Measurements from ENCODE around the gene TBC1D1.

DNA sequence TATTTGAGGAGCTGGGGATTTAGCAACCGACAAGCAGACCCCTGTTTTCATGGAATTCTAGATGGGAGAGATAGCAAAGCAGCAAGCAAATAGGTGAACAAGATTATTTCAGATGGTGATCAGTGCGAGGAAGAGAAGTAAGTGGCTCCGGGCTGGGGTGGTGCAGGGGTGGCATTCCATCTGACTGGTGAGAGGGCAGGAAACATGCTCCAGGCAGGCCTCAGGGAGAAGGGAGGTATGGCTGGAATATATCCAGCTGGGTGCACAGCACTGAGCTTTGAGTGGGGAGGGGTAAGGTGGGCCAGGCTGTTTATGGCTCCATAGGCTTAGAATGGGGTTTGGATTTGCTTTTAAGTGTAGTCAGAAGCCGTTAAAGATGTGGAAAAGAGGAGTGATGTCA, 90.5 kb downstream of the TBC1D1 start:
- TF ChIP-seq, protein P1, sequence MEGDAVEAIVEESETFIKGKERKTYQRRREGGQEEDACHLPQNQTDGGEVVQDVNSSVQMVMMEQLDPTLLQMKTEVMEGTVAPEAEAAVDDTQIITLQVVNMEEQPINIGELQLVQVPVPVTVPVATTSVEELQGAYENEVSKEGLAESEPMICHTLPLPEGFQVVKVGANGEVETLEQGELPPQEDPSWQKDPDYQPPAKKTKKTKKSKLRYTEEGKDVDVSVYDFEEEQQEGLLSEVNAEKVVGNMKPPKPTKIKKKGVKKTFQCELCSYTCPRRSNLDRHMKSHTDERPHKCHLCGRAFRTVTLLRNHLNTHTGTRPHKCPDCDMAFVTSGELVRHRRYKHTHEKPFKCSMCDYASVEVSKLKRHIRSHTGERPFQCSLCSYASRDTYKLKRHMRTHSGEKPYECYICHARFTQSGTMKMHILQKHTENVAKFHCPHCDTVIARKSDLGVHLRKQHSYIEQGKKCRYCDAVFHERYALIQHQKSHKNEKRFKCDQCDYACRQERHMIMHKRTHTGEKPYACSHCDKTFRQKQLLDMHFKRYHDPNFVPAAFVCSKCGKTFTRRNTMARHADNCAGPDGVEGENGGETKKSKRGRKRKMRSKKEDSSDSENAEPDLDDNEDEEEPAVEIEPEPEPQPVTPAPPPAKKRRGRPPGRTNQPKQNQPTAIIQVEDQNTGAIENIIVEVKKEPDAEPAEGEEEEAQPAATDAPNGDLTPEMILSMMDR (IDR thresholded peaks at IDR 0.05; ENCODE audit: low read depth, low read length, poor library complexity, severe bottlenecking), result no peak
- no peak for TF ChIP-seq EZH2phosphoT487 (IDR thresholded peaks at IDR 0.05; ENCODE audit: borderline replicate concordance, low read length)

Data from DOHH2 (cell line).